ENCODE data around the gene AHCYL1. TPM values are rescaled to one million over a fixed set of nuclear protein-coding genes. Genes with fewer than 3 reads are reported as not detected.
A peak's percentile ranks its signal among the peaks of the same experiment; 100 is the strongest.

AHCYL1 gene
- total and polyA plus RNA-seq, 10 of the 15 experiments (the other 5 are each of a cell fraction or from before 2014, with no cell fraction given), result 24.7 to 73.6 (median 46.8) TPM

GRCh38 chr1:109984456-109985246 is at the start of gene AHCYL1 (continued):
- TF ChIP-seq ZNF592 (IDR thresholded peaks at IDR 0.05) (peak; percentile 54; the same call in 1 of the 2 replicates), POLR2AphosphoS2 (IDR thresholded peaks at IDR 0.05; ENCODE audit: low read depth, low read length) (peak; percentile 76; the same call in 1 of the 2 replicates), NFIC (IDR thresholded peaks at IDR 0.05; ENCODE audit: low read depth, low read length) (no peak), ZBTB4 (CRISPR knock-in tag; IDR thresholded peaks at IDR 0.05) (no peak), BCL3 (IDR thresholded peaks at IDR 0.05; ENCODE audit: borderline replicate concordance, insufficient read depth, low read depth, low read length, poor library complexity, severe bottlenecking) (no peak), ZNF687 (IDR thresholded peaks at IDR 0.05) (peak; percentile 76), NR2C1 (IDR thresholded peaks at IDR 0.05) (peak; percentile 92), FOXM1 (IDR thresholded peaks at IDR 0.05; ENCODE audit: low read depth, low read length) (no peak; the same call in 1 of the 2 replicates), SRF (IDR thresholded peaks at IDR 0.05; ENCODE audit: low read depth in 2 of 2, low read length in 2 of 2) (no peak), MTA2 (IDR thresholded peaks at IDR 0.05; ENCODE audit: low read depth) (0 out of 2 replicates have a peak, but pooled peaks have one; percentile 28), MYC (IDR thresholded peaks at IDR 0.05; ENCODE audit: insufficient read depth, insufficient read length, insufficient replicate concordance, low read length, severe bottlenecking) (no peak), E2F4 (IDR thresholded peaks at IDR 0.05; ENCODE audit: low read depth, low read length) (peak; percentile 35; the same call in 1 of the 2 replicates), PAX8 (IDR thresholded peaks at IDR 0.05) (no peak)

All from GM12878 (cell line).